HG03139 (cell line): ENCODE data around the gene PTPN3.
A peak's percentile ranks its signal among the peaks of the same experiment; 100 is the strongest.

Source experiments
- ATAC-seq: cut with Tn5 transposase; IDR thresholded peaks from one replicate; pipeline ENCODE4 v1.9.1; 2021; ENCODE audit not compliant: unreplicated experiment

PTPN3 gene

GRCh38 chr9:109427886-109428285 lies 70.2 kb downstream of the PTPN3 start:
- ATAC-seq: no peak

DNA sequence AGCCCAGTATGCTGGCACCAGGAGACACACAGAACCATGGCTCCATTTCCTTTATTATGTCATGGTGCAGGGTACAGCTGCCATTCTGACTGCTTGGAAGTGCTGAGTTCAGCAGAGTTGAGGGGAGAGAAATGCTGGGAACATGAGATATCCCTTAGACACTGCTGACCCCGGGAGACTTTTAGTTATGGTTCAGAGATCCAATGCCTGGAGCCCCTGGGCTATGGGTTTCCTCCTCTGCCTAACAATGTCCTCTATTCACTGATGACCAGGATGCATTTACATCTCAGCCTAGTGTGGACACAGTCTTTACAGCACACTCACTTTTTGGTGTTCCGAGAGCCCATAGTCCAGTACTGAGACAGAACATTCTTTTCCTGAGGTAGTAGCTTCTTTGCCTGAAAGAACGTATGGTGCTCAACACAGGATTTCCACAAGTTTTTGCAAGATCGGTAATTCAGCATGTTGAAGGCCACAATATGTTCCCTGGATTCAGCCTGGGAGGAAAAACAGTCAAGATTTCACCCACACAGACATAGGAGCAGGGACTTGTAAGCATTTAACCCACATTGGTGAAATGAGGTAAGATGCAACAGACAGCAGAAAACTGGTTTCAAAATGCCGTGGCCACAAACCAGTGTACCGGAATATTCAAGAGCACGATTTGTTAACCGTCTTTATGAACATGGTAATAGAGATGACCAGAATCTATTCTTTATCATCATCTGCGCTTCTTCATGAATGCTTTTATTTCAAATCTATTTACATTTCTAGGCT lies 71.3 kb downstream of the PTPN3 start:
- no peak for ATAC-seq

DNA sequence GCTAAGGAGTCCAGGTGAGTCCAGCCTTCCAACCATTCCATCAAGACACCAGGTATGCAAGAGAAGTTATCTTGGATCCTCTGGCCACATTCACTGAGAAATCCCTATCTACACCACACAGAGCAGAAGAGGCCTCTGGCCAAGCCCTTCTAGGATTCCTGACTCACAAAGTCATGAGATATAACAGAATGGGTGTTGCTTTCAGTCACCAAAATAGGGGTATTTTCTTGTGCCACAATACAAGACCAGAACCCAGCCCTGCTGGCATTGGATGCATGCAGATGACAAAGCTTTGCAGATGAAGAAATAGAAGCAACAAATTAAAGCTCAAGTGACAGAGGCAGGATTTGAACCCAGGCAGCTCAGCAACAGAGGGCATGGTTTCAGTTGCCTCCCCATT lies 73.5 kb downstream of the PTPN3 start:
- ATAC-seq: no peak

- ATAC-seq: no peak
Observed at GRCh38 chr9:109423877-109424276, 74.2 kb downstream of the PTPN3 start.

DNA sequence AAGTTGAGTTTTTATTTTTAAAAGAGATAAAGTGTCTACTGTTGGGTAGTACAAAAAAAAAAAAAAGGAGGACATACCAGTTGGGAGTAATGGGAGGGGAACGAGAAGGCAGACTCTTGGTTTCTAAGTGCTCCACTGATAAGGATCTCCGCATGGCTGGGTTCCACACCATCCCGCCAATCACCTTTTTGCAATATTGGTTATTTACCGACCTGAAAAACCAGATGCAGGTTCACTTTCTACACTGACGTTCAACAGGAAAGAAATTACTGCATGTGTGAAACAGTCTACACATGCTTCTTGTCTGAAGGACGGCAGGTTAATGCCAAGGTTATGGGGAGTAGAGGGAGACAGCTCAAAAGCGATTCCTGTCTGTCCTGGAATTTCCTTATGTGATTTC lies 75.5 kb downstream of the PTPN3 start:
- ATAC-seq: peak; percentile 78

GRCh38 chr9:109421026-109421970 lies 76.8 kb downstream of the PTPN3 start:
- ATAC-seq: no peak

DNA sequence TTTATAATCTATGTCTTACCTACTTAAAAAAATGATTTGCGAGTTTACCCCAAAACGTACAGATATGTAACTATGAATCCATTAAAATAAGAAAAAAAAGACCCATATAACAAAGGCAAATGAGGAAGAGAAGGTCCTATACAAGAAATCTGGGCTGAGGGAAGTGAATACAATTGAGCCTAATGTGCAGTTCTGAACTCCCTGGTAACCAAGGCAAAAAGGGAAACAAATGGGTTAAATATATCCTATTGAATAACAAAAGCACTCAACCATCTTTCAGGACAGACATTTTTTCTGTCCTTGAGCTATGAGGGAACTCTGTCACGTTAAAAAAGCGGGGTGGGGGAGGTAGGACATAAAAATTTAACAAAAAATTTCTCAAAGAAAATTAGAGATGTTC lies 78.6 kb downstream of the PTPN3 start:
- no peak for ATAC-seq

DNA sequence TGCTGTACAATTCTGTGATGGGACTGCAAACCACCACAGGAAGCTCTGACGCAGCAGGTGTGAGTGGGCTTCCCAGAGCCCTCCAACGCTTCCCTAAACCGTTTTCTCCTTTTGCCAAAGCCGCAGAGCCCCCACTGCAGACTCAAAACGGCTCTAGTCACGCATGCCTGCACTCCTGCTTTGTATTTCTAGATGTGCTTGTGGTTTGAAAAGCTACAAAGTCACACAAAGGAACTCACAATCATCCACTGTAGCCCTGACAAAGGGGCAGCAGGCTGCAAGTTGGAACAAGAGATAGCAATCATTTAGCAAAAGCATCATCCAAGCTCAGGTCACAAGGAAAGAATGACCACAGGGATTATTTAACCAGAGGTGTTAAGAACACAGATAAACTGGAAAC lies 79.3 kb downstream of the PTPN3 start:
- no peak for ATAC-seq

DNA sequence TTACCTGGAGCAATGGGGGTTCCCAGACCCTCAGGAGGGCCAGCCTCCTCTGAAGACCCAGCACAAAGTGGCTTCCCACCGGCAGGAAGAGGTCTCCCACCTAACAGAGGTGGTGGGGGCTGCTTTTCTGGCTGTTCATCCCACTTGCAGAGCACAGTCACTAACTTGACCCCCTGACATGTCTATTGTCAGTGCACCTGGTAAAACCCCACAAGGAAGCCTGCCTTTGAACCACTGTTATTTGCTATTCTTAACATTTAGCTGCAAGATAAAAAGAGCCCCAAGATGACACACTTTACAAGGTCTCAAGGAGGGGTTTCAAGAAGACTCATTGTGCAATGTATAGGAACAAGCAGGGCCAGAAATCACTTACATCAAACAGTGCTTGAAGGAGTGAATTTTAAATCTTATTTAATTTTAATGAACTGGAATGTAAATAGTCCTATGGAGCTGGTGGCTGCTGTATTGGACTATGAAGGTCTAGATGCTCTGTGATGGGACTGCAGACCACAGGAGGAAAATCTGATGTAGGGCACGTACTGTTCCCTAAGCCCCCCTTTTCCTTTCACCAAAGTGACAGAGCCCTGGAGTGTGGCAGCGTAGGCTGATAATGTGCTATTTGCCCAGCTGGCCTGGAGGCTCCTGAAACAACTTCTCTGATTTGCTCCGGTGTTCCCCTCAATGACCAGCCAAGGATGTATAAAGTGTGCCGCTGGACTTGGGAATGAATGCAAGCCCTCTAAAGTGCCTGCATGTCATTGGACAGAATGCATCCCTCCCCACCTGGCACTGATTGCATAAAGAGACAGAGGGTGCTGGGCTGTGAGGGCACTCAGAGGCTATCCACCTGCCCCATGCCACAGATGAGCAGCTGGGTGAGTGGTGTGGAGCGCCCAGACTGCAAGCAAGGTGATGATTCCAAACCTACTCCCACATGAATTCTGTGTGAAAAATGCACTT lies 80.2 kb downstream of the PTPN3 start:
- ATAC-seq: no peak

DNA sequence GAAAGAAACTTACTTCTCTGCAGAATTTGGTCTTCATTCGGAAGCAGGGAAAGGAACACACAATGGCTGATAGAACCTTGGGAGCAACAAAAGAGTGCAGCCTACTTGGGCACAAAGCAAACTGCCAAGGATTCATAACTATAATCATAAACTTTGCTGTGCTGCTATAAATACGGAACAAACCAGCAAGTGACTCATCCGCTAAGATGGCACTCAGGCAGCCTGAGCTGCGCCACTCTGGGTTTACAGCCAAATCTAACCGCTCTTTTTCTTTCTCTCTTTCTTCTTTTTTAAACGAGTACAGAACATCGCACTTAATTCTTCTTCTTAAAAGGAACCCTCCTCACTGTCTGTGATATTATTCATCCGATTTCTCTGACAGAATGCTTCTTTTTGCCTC lies 81.1 kb downstream of the PTPN3 start:
- no peak for ATAC-seq

- ATAC-seq: no peak
Observed at GRCh38 chr9:109416135-109416706, 81.9 kb downstream of the PTPN3 start.

- no peak for ATAC-seq
Observed at GRCh38 chr9:109414125-109414785, 83.9 kb downstream of the PTPN3 start.

GRCh38 chr9:109411798-109412352 lies 86.2 kb downstream of the PTPN3 start:
- ATAC-seq: peak; percentile 43

DNA sequence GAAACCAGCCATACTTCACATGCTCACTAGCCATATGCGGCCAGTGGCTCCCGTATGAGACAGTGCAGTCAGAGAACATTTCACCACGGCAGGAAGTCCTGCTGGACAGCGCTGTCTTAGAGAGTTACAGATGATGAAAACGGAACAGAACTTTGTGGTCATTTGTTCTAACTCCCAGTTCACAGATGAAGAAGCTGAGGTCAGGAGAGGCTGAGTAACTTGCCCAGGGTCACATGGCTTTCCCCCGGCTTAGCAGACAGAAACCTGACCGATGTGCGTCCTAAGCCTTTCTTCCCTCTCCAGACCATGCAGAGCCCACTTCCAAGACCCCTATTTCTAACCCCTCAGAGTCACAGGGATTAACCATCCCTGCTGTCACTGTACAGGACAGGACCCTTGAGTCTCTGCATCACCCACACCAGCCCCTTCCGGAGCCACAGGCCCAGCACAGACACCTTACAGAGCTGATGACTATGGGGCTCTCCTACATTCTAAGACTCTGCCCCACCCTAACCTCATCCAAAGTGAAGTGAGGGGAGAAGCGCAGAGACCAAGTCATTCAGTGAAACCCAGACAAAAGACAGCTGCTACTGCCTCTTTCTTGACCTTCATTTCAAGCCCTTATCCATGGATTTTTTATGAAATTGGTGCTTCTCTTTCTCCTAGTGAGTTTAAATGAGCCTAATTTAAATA lies 86.9 kb downstream of the PTPN3 start:
- ATAC-seq: peak; percentile 66

DNA sequence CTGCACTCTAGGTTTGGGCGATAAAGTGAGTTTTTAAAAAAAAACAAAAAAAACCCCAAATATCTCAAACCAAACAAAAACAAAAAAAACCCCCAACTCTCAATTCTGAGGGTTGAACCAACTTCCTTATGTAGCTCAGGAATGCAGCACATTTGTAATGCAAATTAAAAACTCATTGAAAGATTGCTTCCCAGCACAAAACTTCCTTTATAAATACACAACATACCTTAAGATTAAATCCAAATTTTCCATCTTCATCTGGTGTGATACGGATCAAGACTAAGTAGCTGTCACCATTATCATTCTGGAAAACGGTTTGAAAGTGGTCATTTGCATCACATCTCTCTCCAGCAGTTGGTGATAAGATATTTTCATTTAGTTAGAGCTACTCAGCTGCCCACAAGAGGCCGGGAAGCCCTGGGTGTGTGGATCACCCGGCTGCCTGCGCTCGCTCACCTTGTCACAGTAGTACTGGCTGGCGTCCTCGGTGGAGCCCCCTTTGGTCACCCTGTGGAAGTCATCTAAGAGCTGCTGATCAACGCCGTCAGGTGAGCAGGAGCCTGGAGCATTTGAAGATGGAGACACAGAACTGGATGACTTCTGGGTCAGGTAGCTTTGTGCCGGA lies 88.2 kb downstream of the PTPN3 start:
- no peak for ATAC-seq

DNA sequence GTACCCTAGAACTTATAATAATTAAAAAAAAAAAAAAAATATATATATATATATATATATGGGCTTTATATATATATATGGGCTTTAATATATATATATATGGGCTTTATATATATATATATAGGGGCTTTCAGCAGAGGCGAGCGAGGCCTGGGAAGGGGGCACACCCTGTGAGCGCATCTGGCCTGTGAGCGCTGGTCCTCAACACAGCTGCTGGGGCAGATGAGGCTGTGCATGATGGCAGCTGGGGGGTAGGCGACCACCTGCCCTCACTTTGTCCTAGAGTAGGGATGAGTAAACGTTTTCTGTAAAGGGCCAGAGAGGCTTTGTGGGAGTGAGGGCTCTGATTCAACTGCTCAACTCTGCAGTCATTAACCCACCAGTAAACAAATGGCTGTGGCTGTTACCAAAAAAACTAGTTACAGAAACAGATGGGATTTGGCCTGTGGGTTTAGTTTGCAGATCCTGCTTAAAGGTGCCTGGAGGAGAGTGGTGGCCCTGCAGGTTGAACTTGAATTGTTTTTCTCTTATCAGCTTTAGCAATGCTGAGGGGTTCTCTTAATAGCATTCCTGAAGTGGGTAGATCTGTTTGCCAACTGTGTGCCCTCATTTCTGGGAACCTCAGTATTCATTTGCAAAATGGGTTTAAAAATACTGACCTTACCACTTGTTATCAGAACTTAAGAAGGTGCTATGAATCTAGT lies 89.2 kb downstream of the PTPN3 start:
- ATAC-seq: no peak

- no peak for ATAC-seq
Observed at GRCh38 chr9:109403766-109404320, 94.3 kb downstream of the PTPN3 start.

- ATAC-seq: no peak
Observed at GRCh38 chr9:109403116-109403515, 95.0 kb downstream of the PTPN3 start.
